Measurements from ENCODE around the gene KAZN.

Gene KAZN

DNA sequence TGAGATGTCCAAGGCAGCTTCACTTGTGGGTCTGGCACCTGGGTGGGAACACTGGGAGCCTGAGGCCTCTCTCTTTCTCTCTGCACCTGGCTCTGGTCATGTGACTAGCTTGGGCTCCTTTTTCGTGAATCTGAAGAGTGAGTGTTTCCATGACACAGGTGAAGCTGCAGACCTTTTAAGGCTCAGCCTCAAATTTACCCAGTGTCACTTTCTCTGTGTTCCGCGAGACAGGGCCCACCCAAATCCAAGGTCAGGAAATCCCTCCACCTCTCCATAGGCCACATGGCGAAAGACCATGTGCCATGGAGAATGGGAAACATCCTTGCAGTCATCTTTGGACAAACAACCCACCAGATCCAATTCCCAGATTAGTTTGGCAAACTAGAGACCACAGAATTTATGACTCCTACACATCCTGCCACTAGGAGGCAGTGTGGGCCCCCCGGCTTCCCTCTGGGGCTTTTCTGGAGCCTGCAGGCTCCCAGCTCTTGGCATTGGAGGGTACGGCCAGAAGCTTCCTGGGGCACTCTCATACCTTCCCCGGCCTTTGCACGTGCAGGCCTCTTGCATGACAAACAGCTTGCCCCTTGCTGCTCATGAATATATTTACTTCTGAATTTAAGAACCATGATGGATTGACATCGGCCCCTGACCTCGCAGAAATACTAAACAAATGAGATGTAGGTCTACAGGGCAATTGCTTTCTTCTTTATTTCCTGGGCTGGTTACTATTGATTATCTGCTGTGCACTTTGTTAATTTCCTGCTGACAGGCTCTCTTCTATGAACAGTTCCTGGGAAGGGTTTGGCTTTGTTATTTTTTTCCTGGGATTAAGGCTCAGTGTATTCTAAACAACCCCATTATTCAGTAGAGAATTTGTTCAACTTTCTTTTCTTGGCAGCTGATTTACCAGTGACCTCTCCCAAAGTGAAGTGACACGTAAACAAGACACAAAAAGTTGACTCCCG, 180.7 kb downstream of the KAZN start:
- Histone ChIP-seq H3K4me3 (ENCODE audit: low read length) (no peak overlapping the region), H3K27ac (ENCODE audit: low read depth, low read length) (no peak overlapping the region), H3F3A (ENCODE audit: control insufficient read depth, insufficient read depth) (no peaks in the 10 kb centered on the region), H4K20me1 (ENCODE audit: control insufficient read depth, insufficient read depth, low read depth, low read length) (no peaks in the 10 kb centered on the region; the same call in 1 of the 2 replicates), H3K36me3 (ENCODE audit: control insufficient read depth, low read length) (no peaks in the 10 kb centered on the region), H3K9me3 (ENCODE audit: control insufficient read depth, insufficient read depth, low read length) (no peaks in the 10 kb centered on the region), H3K4me2 (ENCODE audit: low read length) (no peak overlapping the region), H3K9me2 (replicated peaks; ENCODE audit: control insufficient read depth, low read length) (no peaks in the 10 kb centered on the region), H3K27me3 (ENCODE audit: control insufficient read depth, low read length) (no peaks in the 10 kb centered on the region), H3K79me2 (ENCODE audit: control insufficient read depth, low read length) (no peaks in the 10 kb centered on the region), H3K4me1 (ENCODE audit: control insufficient read depth, low read length) (peaks cover 12% of the 10 kb centered on the region)
- TF ChIP-seq EZH2phosphoT487 (IDR thresholded peaks at IDR 0.05; ENCODE audit: borderline replicate concordance, low read length), result no peak
- TF ChIP-seq, protein P1, sequence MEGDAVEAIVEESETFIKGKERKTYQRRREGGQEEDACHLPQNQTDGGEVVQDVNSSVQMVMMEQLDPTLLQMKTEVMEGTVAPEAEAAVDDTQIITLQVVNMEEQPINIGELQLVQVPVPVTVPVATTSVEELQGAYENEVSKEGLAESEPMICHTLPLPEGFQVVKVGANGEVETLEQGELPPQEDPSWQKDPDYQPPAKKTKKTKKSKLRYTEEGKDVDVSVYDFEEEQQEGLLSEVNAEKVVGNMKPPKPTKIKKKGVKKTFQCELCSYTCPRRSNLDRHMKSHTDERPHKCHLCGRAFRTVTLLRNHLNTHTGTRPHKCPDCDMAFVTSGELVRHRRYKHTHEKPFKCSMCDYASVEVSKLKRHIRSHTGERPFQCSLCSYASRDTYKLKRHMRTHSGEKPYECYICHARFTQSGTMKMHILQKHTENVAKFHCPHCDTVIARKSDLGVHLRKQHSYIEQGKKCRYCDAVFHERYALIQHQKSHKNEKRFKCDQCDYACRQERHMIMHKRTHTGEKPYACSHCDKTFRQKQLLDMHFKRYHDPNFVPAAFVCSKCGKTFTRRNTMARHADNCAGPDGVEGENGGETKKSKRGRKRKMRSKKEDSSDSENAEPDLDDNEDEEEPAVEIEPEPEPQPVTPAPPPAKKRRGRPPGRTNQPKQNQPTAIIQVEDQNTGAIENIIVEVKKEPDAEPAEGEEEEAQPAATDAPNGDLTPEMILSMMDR (IDR thresholded peaks at IDR 0.05; ENCODE audit: low read depth, low read length, poor library complexity, severe bottlenecking), result peak; percentile 89

DNA sequence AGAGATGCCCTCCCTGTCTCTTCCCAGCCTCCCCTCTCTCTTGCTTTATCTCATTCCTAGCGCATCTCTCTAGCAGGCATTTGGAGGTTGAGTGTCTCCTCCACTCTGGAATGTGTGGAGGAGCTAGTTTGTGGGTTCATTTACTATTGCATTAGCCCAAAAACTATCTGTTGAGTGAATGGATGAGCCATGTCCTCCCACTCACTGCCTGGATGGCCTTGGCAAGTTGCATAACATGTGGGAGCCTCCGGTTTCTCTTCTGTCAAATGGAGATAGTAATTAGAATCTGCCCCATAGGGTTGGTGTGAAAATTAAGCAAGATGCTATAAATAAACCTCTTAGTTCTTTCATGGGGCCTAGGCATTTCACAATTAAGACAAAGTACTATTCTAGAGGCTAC, 181.8 kb downstream of the KAZN start:
- H3K9me3 ChIP-seq (ENCODE audit: control insufficient read depth, insufficient read depth, low read length), result no peaks in the 10 kb centered on the region
- TF ChIP-seq, protein P1 (IDR thresholded peaks at IDR 0.05; ENCODE audit: low read depth, low read length, poor library complexity, severe bottlenecking), result no peak
- no peak for TF ChIP-seq EZH2phosphoT487 (IDR thresholded peaks at IDR 0.05; ENCODE audit: borderline replicate concordance, low read length)
- no peak overlapping the region for H3K4me3 ChIP-seq (ENCODE audit: low read length)
- no peaks in the 10 kb centered on the region for H3K9me2 ChIP-seq (replicated peaks; ENCODE audit: control insufficient read depth, low read length)
- H4K20me1 ChIP-seq (ENCODE audit: control insufficient read depth, insufficient read depth, low read depth, low read length), result no peaks in the 10 kb centered on the region; the same call in 1 of the 2 replicates
- no peaks in the 10 kb centered on the region for H3K79me2 ChIP-seq (ENCODE audit: control insufficient read depth, low read length)
- H3K4me2 ChIP-seq (ENCODE audit: low read length), result no peak overlapping the region
- H3F3A ChIP-seq (ENCODE audit: control insufficient read depth, insufficient read depth), result no peaks in the 10 kb centered on the region
- H3K36me3 ChIP-seq (ENCODE audit: control insufficient read depth, low read length), result no peaks in the 10 kb centered on the region
- peaks cover 12% of the 10 kb centered on the region for H3K4me1 ChIP-seq (ENCODE audit: control insufficient read depth, low read length)
- no peak overlapping the region for H3K27ac ChIP-seq (ENCODE audit: low read depth, low read length)
- no peaks in the 10 kb centered on the region for H3K27me3 ChIP-seq (ENCODE audit: control insufficient read depth, low read length)

DNA sequence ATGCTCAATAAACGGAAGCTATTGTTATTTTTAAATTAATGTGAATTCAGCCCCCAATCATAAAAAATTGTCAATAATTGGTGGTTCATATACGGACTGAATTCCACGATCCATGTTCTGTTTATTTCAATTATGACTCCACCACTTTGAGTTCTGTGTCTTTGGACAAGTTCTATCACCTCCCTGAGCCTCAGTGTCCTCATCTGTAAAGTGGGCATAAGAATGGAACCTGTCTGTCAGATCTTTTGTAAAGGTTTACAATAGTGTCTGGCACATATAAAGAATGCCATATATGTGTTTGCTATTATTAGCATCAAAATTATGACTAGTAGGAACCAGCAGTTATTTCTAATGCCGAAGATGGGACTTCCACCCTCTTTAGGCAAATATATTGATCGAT, 183.3 kb downstream of the KAZN start:
- H3K27me3 ChIP-seq (ENCODE audit: control insufficient read depth, low read length), result no peaks in the 10 kb centered on the region
- H3K4me1 ChIP-seq (ENCODE audit: control insufficient read depth, low read length), result peaks cover 12% of the 10 kb centered on the region
- no peaks in the 10 kb centered on the region for H3F3A ChIP-seq (ENCODE audit: control insufficient read depth, insufficient read depth)
- TF ChIP-seq, protein P1 (IDR thresholded peaks at IDR 0.05; ENCODE audit: low read depth, low read length, poor library complexity, severe bottlenecking), result no peak
- no peak for TF ChIP-seq EZH2phosphoT487 (IDR thresholded peaks at IDR 0.05; ENCODE audit: borderline replicate concordance, low read length)
- H4K20me1 ChIP-seq (ENCODE audit: control insufficient read depth, insufficient read depth, low read depth, low read length), result no peaks in the 10 kb centered on the region; the same call in 1 of the 2 replicates
- no peak overlapping the region for H3K4me2 ChIP-seq (ENCODE audit: low read length)
- H3K79me2 ChIP-seq (ENCODE audit: control insufficient read depth, low read length), result no peaks in the 10 kb centered on the region
- H3K4me3 ChIP-seq (ENCODE audit: low read length), result no peak overlapping the region
- no peak overlapping the region for H3K27ac ChIP-seq (ENCODE audit: low read depth, low read length)
- no peaks in the 10 kb centered on the region for H3K9me3 ChIP-seq (ENCODE audit: control insufficient read depth, insufficient read depth, low read length)
- no peaks in the 10 kb centered on the region for H3K9me2 ChIP-seq (replicated peaks; ENCODE audit: control insufficient read depth, low read length)
- no peaks in the 10 kb centered on the region for H3K36me3 ChIP-seq (ENCODE audit: control insufficient read depth, low read length)
